Muscle layer of colon (tissue), 2 donors: Measurements from ENCODE around the gene GATM.
"Not testable (repeated sequence)": the region's sequence is repeated elsewhere in the genome, so short reads cannot be mapped to it uniquely, and the experiment has no call there.

Source experiments
- H3K27ac ChIP-seq: one replicate; pipeline ENCODE4 v1.7.0; 2013; ENCODE audit warnings: low read depth, mild to moderate bottlenecking, low read length, moderate library complexity
- H3K27me3 ChIP-seq, 2 donors: one replicate each; pipeline ENCODE4 v1.7.0; 2013; ENCODE audit warnings: low read length in 2 of 2, mild to moderate bottlenecking in 2 of 2; ENCODE audit not compliant: insufficient read depth in 2 of 2, control insufficient read depth in 1 of 2
- H3K36me3 ChIP-seq: one replicate; pipeline ENCODE4 v1.7.0; 2013; ENCODE audit warnings: mild to moderate bottlenecking, low read length; ENCODE audit not compliant: insufficient read depth
- H3K4me1 ChIP-seq: one replicate; pipeline ENCODE4 v1.7.0; 2013; ENCODE audit warnings: mild to moderate bottlenecking, low read length; ENCODE audit not compliant: insufficient read depth
- H3K4me3 ChIP-seq, 2 donors: one replicate each; pipeline ENCODE4 v1.7.0; 2013; ENCODE audit warnings: low read length in 2 of 2, low read depth in 1 of 2, mild to moderate bottlenecking in 1 of 2, moderate library complexity in 1 of 2
- H3K9ac ChIP-seq: one replicate; pipeline ENCODE4 v1.7.0; 2013; ENCODE audit warnings: low read length
- H3K9me3 ChIP-seq: one replicate; pipeline ENCODE4 v1.7.0; 2013; ENCODE audit warnings: mild to moderate bottlenecking, low read length
- donor health status: abdominal sarcoma.
- donor health status: Adenocarcinoma of cecum.

The GATM gene

DNA sequence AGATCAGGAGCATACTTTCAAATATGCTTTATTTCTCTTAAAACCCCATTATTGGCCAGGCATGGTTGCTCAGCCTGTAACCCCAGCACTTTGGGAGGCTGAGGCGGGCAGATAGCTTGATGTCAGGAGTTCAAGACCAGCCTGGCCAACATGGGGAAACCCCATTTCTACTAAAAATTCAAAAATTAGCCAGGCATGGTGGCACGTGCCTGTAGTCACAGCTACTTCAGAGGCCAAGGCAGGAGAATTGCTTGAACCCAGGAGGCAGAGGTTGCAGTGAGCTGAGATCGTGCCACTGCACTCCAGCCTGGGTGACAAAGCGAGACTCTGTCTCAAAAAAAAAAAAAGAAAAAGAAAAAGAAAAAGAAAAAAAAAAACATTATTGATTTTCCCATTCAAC is 8.3 kb downstream of the GATM start:
- not testable (repeated sequence) for H3K9ac ChIP-seq, H3K27ac ChIP-seq, H3K9me3 ChIP-seq, H3K4me3 ChIP-seq, H3K27me3 ChIP-seq
- Histone ChIP-seq H3K36me3 (peaks cover 27% of the 10 kb centered on the region), H3K4me1 (peaks cover 15% of the 10 kb centered on the region)

DNA sequence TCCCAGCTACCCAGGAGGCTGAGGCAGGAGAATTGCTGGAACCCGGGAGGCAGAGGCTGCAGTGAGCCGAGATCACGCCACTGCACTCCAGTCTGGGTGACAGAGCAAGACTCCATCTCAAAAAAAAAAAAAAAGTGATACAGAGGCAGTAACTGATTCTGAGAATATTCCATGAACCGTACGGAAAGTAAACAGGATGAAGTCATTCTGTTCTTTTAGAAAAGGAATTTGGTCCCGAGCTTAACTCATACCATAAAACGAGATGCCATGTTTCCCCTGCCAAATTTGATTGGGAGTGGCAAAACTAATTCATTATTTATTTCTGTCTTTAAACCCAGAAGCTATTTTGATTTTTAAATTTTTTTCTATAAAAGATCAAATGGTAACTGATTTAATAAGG is 11.1 kb downstream of the GATM start:
- not testable (repeated sequence) for H3K9ac ChIP-seq, H3K27ac ChIP-seq, H3K9me3 ChIP-seq, H3K27me3 ChIP-seq, H3K4me1 ChIP-seq, H3K4me3 ChIP-seq
- H3K36me3 ChIP-seq, result peaks cover 54% of the 10 kb centered on the region

DNA sequence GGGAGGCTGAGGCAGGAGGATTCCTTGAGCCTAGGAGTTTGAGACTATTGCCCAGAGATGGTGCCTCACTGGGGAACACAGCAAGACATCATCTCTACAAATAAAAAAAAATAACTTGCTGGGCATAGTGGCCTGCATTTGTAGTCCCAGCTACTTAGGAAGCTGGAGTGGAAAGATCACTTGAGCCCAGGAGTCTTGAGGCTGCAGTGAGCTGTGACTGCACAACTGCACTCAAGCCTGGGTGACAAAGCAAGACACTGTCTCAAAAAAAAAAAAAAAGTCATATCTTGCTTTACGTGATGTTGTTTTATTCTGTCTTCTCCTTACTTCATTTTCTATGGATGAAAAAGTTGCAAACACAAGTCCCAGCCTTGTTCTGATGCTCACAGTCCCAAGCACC is 14.1 kb downstream of the GATM start:
- H3K27me3 ChIP-seq, result no peaks in the 10 kb centered on the region
- peaks cover 66% of the 10 kb centered on the region for H3K36me3 ChIP-seq
- H3K4me3 ChIP-seq, result no peak overlapping the region
- H3K9me3 ChIP-seq, result no peaks in the 10 kb centered on the region
- no peak overlapping the region for H3K9ac ChIP-seq
- no peaks in the 10 kb centered on the region for H3K4me1 ChIP-seq
- no peak overlapping the region for H3K27ac ChIP-seq

DNA sequence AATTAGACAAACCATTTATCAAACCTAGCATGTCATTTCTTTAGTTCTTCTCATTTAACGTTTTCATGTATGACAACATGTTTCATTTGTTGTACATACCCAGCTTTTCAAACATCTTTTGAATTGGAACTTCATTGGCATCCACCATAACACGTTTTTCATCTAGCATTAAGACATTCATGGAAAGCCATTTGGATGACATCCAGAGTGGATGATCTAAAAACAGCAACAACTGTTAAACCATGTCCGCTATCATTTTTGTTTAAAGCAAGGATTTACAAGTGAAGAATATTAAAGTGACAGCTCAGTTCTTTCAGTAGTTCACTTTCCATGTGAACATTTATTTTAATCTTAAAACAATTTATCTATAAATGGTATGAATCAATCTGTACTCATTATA is 14.5 kb downstream of the GATM start:
- Histone ChIP-seq H3K9me3 (no peaks in the 10 kb centered on the region), H3K4me3 (no peak overlapping the region), H3K9ac (no peak overlapping the region), H3K4me1 (no peaks in the 10 kb centered on the region), H3K27ac (no peak overlapping the region), H3K27me3 (no peaks in the 10 kb centered on the region), H3K36me3 (peaks cover 62% of the 10 kb centered on the region)

DNA sequence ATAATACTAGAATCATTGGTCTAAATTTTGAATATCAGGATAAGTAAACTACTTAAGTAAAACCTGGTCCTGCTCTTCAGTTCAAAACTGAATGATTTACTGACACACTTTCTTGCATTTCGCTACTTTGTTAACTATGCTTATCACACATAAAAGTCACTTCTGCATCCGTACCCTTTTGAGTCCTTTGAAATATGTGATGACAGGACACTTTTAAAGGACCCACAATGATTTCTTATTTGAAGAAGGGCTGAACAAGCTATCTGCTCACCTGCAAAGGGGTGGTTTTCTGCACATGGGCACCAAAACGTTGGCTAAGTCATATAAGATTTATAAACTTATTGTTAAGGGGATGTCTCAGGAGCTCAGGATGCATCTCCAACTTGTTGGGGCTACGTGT is 15.0 kb downstream of the GATM start:
- H3K36me3 ChIP-seq, result peaks cover 61% of the 10 kb centered on the region

DNA sequence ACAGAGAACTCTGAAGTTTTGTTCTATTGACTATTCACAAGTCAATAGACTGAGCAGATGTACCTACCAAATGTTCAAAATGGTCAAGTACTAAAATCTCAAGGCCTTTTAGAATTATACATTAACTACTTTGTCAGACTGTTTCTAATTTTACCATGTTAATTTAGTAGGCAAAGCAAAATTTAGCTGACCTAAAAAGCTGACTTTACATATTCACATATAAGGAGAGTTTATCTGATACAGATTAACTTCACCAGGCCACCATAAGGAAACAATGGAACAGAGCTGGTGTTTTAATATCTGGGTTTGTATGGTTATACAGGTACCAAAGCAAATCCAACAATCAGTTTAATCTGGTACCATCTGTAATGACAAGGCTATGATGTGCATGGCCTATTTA is 15.9 kb downstream of the GATM start:
- Histone ChIP-seq H3K27ac (no peak overlapping the region), H3K27me3 (no peaks in the 10 kb centered on the region), H3K36me3 (peaks cover 65% of the 10 kb centered on the region), H3K4me3 (no peak overlapping the region), H3K4me1 (no peaks in the 10 kb centered on the region), H3K9me3 (no peaks in the 10 kb centered on the region), H3K9ac (no peak overlapping the region)

More for the DNA sequence above, 15.0 kb downstream of the GATM start:
- Histone ChIP-seq H3K9ac (no peak overlapping the region), H3K9me3 (no peaks in the 10 kb centered on the region), H3K4me3 (no peak overlapping the region), H3K27me3 (no peaks in the 10 kb centered on the region), H3K27ac (no peak overlapping the region), H3K4me1 (no peaks in the 10 kb centered on the region)

DNA sequence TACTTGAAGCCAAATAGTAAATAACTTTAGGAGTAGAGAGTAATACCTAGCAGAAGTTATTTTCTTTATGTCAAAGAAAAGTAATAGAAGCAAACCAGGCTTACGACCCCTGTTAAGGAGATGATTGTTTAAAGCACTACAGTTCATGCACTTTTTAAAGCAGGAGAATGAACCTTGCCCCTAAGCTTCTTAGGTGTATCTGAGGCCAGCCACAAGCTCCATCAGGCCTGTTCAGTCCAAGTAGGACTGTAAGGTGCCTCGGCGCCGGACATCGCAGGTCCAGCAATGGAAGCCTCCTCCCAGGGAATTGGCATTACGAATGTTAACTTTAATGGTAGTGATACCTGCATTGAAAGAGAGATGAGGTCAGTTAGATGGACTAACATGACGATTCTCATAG is 16.5 kb downstream of the GATM start:
- no peak overlapping the region for H3K9ac ChIP-seq
- H3K36me3 ChIP-seq, result peaks cover 65% of the 10 kb centered on the region
- H3K9me3 ChIP-seq, result no peaks in the 10 kb centered on the region
- H3K27ac ChIP-seq, result no peak overlapping the region
- no peak overlapping the region for H3K4me3 ChIP-seq
- H3K4me1 ChIP-seq, result no peaks in the 10 kb centered on the region
- no peaks in the 10 kb centered on the region for H3K27me3 ChIP-seq

DNA sequence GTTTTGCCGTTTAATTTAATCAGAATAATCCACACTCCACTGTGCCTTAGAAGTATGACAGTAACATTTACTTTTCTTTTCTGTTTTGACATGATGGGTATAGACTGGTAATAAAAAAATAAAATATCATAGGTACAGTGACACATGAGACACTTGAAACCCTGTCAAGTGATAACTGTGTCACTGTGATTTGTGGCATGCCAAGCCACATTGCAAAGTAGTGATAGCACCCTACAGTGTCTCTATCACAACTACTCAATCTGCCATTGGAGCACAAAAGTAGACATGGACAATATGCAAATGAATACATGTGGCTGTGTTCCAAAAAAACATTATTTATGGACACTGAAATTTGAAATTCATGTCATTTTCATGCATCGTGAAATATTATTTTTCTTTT is 22.5 kb downstream of the GATM start:
- H3K27me3 ChIP-seq, result no peaks in the 10 kb centered on the region
- no peak overlapping the region for H3K4me3 ChIP-seq
- H3K9ac ChIP-seq, result no peak overlapping the region

DNA sequence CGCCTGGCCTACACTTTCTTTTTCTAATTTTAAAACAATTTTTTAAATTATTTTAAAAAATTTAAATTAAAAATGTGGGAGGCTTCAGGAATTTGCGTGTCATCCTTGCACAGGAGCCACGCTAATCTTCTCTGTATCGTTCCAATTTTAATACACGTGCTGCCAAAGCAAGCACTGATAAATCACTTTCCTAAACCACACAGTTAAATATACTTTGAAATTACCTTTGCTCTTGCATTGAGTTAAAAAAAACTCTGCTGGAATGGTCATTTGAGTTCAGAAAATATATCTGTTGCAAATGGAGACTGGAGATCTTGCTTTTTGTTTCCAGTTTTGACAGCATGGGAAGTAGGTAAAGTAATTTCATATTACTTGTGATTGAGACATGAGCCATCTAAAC is 23.6 kb downstream of the GATM start:
- H3K4me1 ChIP-seq, result no peaks in the 10 kb centered on the region

More for the DNA sequence above, 22.5 kb downstream of the GATM start:
- peaks cover 10% of the 10 kb centered on the region for H3K36me3 ChIP-seq
- H3K4me1 ChIP-seq, result no peaks in the 10 kb centered on the region
- no peak overlapping the region for H3K27ac ChIP-seq
- no peaks in the 10 kb centered on the region for H3K9me3 ChIP-seq

DNA sequence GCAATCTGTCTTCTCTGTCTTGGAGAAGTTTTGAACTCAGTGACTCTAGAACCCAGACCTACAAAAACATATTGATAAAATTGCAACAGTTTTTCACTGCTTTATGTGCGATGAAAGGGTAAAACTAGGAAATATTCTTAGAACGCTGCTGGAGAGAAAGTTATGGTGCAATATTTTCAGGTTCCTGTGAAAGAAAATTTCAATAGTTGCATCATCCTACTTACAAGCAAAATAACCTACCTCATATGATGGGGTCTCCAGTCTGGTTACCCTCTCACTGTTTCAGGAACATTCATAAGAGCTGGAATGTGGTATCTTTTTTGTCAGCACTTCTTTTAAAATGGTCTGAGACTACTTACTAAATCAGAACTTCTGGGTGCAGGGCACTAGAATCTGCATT is 27.1 kb downstream of the GATM start:
- no peaks in the 10 kb centered on the region for H3K9me3 ChIP-seq
- no peaks in the 10 kb centered on the region for H3K27me3 ChIP-seq
- no peak overlapping the region for H3K4me3 ChIP-seq
- H3K27ac ChIP-seq, result no peak overlapping the region
- H3K4me1 ChIP-seq, result no peaks in the 10 kb centered on the region
- no peak overlapping the region for H3K9ac ChIP-seq
- H3K36me3 ChIP-seq, result no peaks in the 10 kb centered on the region

More for the DNA sequence above, 23.6 kb downstream of the GATM start:
- H3K9ac ChIP-seq, result no peak overlapping the region
- H3K27me3 ChIP-seq, result no peaks in the 10 kb centered on the region
- peaks cover 4% of the 10 kb centered on the region for H3K36me3 ChIP-seq
- no peak overlapping the region for H3K4me3 ChIP-seq
- H3K9me3 ChIP-seq, result no peaks in the 10 kb centered on the region
- no peak overlapping the region for H3K27ac ChIP-seq

DNA sequence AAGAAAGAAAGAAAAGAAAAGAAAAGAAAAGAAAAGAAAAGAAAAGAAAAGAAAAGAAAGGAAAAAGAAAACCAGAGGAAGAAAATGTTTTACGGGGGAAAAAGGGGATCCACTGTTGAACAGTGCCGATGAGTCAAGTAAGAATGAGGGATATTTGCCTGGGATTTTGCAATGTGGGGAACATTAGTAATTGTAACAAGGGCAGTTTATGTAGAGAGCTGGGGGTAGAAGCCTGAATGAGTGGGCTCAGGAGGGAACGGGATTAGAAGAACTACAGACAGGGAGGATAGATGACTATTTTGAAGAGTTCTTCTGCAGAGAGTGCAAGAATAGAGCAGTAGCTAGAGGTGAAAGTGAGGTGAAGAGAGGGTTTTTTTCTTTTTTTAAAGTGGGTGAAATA is 28.7 kb downstream of the GATM start:
- Histone ChIP-seq H3K4me1 (no peaks in the 10 kb centered on the region), H3K27me3 (no peaks in the 10 kb centered on the region), H3K36me3 (no peaks in the 10 kb centered on the region), H3K9me3 (no peaks in the 10 kb centered on the region), H3K9ac (no peak overlapping the region), H3K4me3 (no peak overlapping the region), H3K27ac (no peak overlapping the region)

DNA sequence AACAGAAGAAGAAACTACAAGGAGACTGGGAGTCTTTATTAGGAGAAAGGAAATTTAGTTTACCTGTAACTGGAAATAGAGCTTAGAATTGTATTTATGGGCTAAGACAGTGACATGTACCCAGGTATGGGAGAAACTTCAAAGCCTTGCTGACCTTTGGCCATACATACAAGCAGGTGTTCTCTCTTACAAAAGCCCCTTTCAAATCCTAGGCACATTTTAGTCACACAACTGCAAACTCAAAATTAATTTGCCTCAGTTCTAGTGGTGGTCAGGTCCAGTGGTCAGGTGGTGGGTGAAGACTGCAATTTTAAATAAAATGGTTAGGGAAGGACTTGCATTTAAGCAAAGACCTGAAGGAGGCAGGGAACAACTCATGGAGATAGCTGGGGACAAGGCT is 30.4 kb downstream of the GATM start:
- Histone ChIP-seq H3K9me3 (no peaks in the 10 kb centered on the region), H3K27ac (no peak overlapping the region), H3K9ac (no peak overlapping the region), H3K36me3 (no peaks in the 10 kb centered on the region), H3K27me3 (no peaks in the 10 kb centered on the region), H3K4me1 (no peaks in the 10 kb centered on the region), H3K4me3 (no peak overlapping the region)
